MCF 10A (cell line): ENCODE measurements around the gene IL20RA. TPM values are rescaled to one million over a fixed set of nuclear protein-coding genes. Genes with fewer than 3 reads are reported as not detected.
"Not testable (repeated sequence)": the region's sequence is repeated elsewhere in the genome, so short reads cannot be mapped to it uniquely, and the experiment has no call there.

ENCODE experiments used
- BruUV-seq: library from RNA; stranded (reverse); fragments of 400-500 nt; replicated peaks from 2 replicates; lab custom pipeline; 2021; lab: Mats Ljungman, UMichigan
- CTCF ChIA-PET: fragments of 300-600 bp; sonication (Branson Sonifier 250); formaldehyde crosslinking; extraction: SDS; loops from one replicate; lab custom pipeline; 2021; ENCODE audit warnings: antibody characterized with exemption, inconsistent platforms; lab: Yijun Ruan, JAX
- POLR2A ChIA-PET: fragments of 300-600, 350-650 bp; sonication (Branson Sonifier 250); formaldehyde crosslinking; extraction: SDS; loops from one replicate; lab custom pipeline; 2020; ENCODE audit warnings: antibody characterized with exemption, inconsistent platforms; lab: Yijun Ruan, JAX
- DNase-seq: peaks from one replicate; pipeline ENCODE4 v3.0.0-alpha.2; 2018; ENCODE audit not compliant: unreplicated experiment
- H3K27ac Mint-ChIP-seq: one replicate; pipeline ENCODE4 v1.8.0; 2022; ENCODE audit warnings: mild to moderate bottlenecking, low read depth, mixed read lengths; ENCODE audit not compliant: unreplicated experiment
- H3K27me3 Mint-ChIP-seq: one replicate; pipeline ENCODE4 v1.8.0; 2022; ENCODE audit warnings: mixed read lengths; ENCODE audit not compliant: insufficient read depth, unreplicated experiment
- H3K36me3 Mint-ChIP-seq: one replicate; pipeline ENCODE4 v1.8.0; 2022; ENCODE audit warnings: mild to moderate bottlenecking, moderate library complexity, mixed read lengths; ENCODE audit not compliant: insufficient read depth, unreplicated experiment
- H3K4me1 Mint-ChIP-seq: one replicate; pipeline ENCODE4 v1.8.0; 2022; ENCODE audit warnings: mixed read lengths; ENCODE audit not compliant: insufficient read depth, unreplicated experiment
- H3K4me3 Mint-ChIP-seq: one replicate; pipeline ENCODE4 v1.8.0; 2022; ENCODE audit warnings: mild to moderate bottlenecking, moderate library complexity, mixed read lengths; ENCODE audit not compliant: unreplicated experiment
- H3K9me3 Mint-ChIP-seq: one replicate; pipeline ENCODE4 v1.8.0; 2022; ENCODE audit warnings: mixed read lengths; ENCODE audit not compliant: unreplicated experiment
- CTCF ChIP-seq: fragments of 200-600 bp; IDR thresholded peaks from one replicate; pipeline ENCODE4 v1.8.0; 2022; ENCODE audit warnings: antibody characterized with exemption, mild to moderate bottlenecking; ENCODE audit not compliant: unreplicated experiment
- intact Hi-C: fragments of 100-400 bp; cut with micrococcal nuclease; formaldehyde crosslinking; loops from 2 replicates; pipeline ENCODE4 v1.14.1; 2022
- total RNA-seq: library from RNA; stranded (reverse); gene quantifications from 2 replicates; pipeline ENCODE4 v1.2.3, GENCODE V29; 2022

The IL20RA gene
- total RNA-seq, 1 experiment from 2014 or later, result 0.23 TPM

GRCh38 chr6:136961848-136962247 lies 82.9 kb downstream of the IL20RA start:
- no peak for DNase-seq
- Mint-ChIP-seq H3K4me1 (no peaks in the 10 kb centered on the region), H3K9me3 (no peaks in the 10 kb centered on the region), H3K36me3 (no peaks in the 10 kb centered on the region), H3K4me3 (no peak overlapping the region), H3K27me3 (no peaks in the 10 kb centered on the region), H3K27ac (no peak overlapping the region)
- POLR2A ChIA-PET, result interaction anchor here (0.6 kb wide), 1 partner anchor 100 kb away, joined by 3 read pairs; no protein-coding TSS in a partner anchor
- intact Hi-C loops, result no loop called here
- no TSS peak for BruUV-seq
- CTCF ChIA-PET, result no interaction called here
- TF ChIP-seq CTCF, result no peak

GRCh38 chr6:136960781-136961180 lies 84.0 kb downstream of the IL20RA start:
- H3K4me1 Mint-ChIP-seq, result no peaks in the 10 kb centered on the region
- no peaks in the 10 kb centered on the region for H3K36me3 Mint-ChIP-seq
- TF ChIP-seq CTCF, result no peak
- H3K4me3 Mint-ChIP-seq, result no peak overlapping the region
- intact Hi-C loops, result no loop called here
- BruUV-seq, result no TSS peak
- no peaks in the 10 kb centered on the region for H3K27me3 Mint-ChIP-seq
- no peak overlapping the region for H3K27ac Mint-ChIP-seq
- H3K9me3 Mint-ChIP-seq, result no peaks in the 10 kb centered on the region
- ChIA-PET CTCF (interaction anchor here (0.5 kb wide), 1 partner anchor 122 kb away, joined by 3 read pairs; no protein-coding TSS in a partner anchor), POLR2A (interaction anchor here (0.6 to 1.2 kb wide), 3 partner anchors 24 to 129 kb away, joined by 3 to 4 read pairs (median 3); no protein-coding TSS in a partner anchor)
- no peak for DNase-seq

- DNase-seq, H3K9me3 Mint-ChIP-seq, CTCF ChIA-PET, BruUV-seq, H3K36me3 Mint-ChIP-seq, H3K4me1 Mint-ChIP-seq, H3K4me3 Mint-ChIP-seq, intact Hi-C loops, H3K27me3 Mint-ChIP-seq, H3K27ac Mint-ChIP-seq: not testable (repeated sequence)
- POLR2A ChIA-PET, result interaction anchor here (1.2 kb wide), 1 partner anchor 97 kb away, joined by 4 read pairs; no protein-coding TSS in a partner anchor
These were observed 84.8 kb downstream of the IL20RA start for GRCh38 chr6:136959935-136960334.

GRCh38 chr6:136959471-136959891 lies 85.3 kb downstream of the IL20RA start:
- Mint-ChIP-seq H3K9me3 (no peaks in the 10 kb centered on the region), H3K4me1 (no peaks in the 10 kb centered on the region), H3K4me3 (no peak overlapping the region), H3K36me3 (no peaks in the 10 kb centered on the region), H3K27ac (no peak overlapping the region), H3K27me3 (no peaks in the 10 kb centered on the region)
- TF ChIP-seq CTCF, result no peak
- DNase-seq, result no peak
- no TSS peak for BruUV-seq
- ChIA-PET CTCF (interaction anchor here (0.7 kb wide), 1 partner anchor 25 kb away, joined by 4 read pairs; no protein-coding TSS in a partner anchor), POLR2A (no interaction called here)
- intact Hi-C loops, result no loop called here

- H3K4me3 Mint-ChIP-seq, result no peak overlapping the region
- H3K27ac Mint-ChIP-seq, result no peak overlapping the region
- intact Hi-C loops, result no loop called here
- ChIA-PET POLR2A (no interaction called here), CTCF (no interaction called here)
- no peak for DNase-seq
- H3K27me3 Mint-ChIP-seq, result no peaks in the 10 kb centered on the region
- no peaks in the 10 kb centered on the region for H3K9me3 Mint-ChIP-seq
- no TSS peak for BruUV-seq
- H3K4me1 Mint-ChIP-seq, result no peaks in the 10 kb centered on the region
- H3K36me3 Mint-ChIP-seq, result no peaks in the 10 kb centered on the region
- no peak for TF ChIP-seq CTCF
These were observed 86.6 kb downstream of the IL20RA start for GRCh38 chr6:136958168-136958567.
